IPS-18a (cell line): ENCODE data around the gene ATG7.
A peak's percentile ranks its signal among the peaks of the same experiment; 100 is the strongest.
"Not testable (repeated sequence)": the region's sequence is repeated elsewhere in the genome, so short reads cannot be mapped to it uniquely, and the experiment has no call there.

Experiments used
- H3K27ac ChIP-seq: one replicate; pipeline ENCODE4 v1.5.1; 2013; ENCODE audit warnings: low read length
- H3K27me3 ChIP-seq: one replicate; pipeline ENCODE4 v1.6.1; 2013; ENCODE audit warnings: mild to moderate bottlenecking, low read length; ENCODE audit not compliant: control insufficient read depth, insufficient read depth
- H3K36me3 ChIP-seq: one replicate; pipeline ENCODE4 v1.6.1; 2013; ENCODE audit warnings: low read depth, low read length; ENCODE audit not compliant: control insufficient read depth
- H3K4me1 ChIP-seq: one replicate; pipeline ENCODE4 v1.6.1; 2013; ENCODE audit warnings: low read depth, low read length; ENCODE audit not compliant: control insufficient read depth
- H3K4me3 ChIP-seq: one replicate; pipeline ENCODE4 v1.5.1; 2013; ENCODE audit warnings: low read length
- H3K9ac ChIP-seq: one replicate; pipeline ENCODE4 v1.6.1; 2013; ENCODE audit warnings: mild to moderate bottlenecking, low read length, moderate library complexity
- H3K9me3 ChIP-seq: one replicate; pipeline ENCODE4 v1.6.1; 2013; ENCODE audit warnings: low read depth, low read length; ENCODE audit not compliant: control insufficient read depth

The ATG7 gene

DNA sequence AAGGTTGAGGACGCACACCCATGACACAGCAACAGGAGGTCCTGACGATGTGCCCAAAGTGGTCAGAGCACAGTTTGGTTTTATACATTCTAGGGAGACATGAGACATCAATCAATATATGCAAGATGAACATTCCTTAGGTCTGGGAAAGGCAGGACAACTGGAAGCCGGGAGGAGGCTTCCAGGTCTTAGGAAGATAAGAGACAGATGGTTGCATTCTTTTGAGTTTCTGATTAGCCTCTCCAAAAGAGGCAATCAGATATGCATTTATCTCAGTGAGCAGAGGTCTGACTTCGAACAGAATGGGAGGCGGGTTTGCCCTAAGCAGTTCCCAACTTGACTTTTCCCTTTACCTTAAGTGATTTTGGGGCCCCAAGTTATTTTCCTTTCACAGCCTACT is 16.7 kb upstream of the ATG7 start:
- not testable (repeated sequence) for H3K9me3 ChIP-seq, H3K27ac ChIP-seq, H3K4me1 ChIP-seq, H3K36me3 ChIP-seq, H3K27me3 ChIP-seq, H3K9ac ChIP-seq, H3K4me3 ChIP-seq

DNA sequence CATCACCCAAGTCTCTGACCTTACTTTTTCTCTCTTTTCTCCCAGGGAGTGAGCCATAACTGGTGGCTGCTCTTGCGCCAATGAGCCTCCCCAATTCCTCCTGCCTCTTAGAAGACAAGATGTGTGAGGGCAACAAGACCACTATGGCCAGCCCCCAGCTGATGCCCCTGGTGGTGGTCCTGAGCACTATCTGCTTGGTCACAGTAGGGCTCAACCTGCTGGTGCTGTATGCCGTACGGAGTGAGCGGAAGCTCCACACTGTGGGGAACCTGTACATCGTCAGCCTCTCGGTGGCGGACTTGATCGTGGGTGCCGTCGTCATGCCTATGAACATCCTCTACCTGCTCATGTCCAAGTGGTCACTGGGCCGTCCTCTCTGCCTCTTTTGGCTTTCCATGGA is 13.2 kb upstream of the ATG7 start:
- H3K4me3 ChIP-seq: no peak overlapping the region
- no peaks in the 10 kb centered on the region for H3K36me3 ChIP-seq
- no peak overlapping the region for H3K9ac ChIP-seq
- no peaks in the 10 kb centered on the region for H3K9me3 ChIP-seq
- peaks cover 1% of the 10 kb centered on the region for H3K27me3 ChIP-seq
- H3K27ac ChIP-seq: no peak overlapping the region
- no peaks in the 10 kb centered on the region for H3K4me1 ChIP-seq

DNA sequence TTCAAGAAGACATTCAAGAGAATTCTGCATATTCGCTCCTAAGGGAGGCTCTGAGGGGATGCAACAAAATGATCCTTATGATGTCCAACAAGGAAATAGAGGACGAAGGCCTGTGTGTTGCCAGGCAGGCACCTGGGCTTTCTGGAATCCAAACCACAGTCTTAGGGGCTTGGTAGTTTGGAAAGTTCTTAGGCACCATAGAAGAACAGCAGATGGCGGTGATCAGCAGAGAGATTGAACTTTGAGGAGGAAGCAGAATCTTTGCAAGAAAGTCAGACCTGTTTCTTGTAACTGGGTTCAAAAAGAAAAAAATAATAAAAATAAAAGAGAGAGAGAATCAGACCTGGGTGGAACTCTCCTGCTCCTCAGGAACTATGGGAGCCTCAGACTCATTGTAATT is 11.7 kb upstream of the ATG7 start:
- no peak overlapping the region for H3K4me3 ChIP-seq
- H3K9me3 ChIP-seq: no peaks in the 10 kb centered on the region
- no peaks in the 10 kb centered on the region for H3K36me3 ChIP-seq

DNA sequence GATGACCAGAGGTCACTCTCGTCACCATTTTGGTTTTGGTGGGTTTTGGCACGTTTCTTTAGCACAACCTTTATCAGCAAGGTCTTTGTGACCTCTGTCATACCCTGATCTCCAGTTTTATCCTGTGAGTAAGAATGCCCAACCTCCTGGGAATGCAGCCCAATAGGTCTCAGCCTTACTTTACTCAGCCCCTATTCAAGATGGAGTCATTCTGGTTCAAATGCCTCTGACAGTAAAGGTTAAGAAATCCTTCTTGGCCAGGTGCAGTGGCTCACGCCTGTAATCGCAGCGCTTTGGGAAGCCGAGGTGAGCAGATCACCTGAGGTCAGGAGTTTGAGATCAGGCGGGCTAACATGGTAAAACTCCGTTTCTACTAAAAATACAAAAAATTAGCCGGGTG is 3.2 kb upstream of the ATG7 start:
- Histone ChIP-seq H3K27me3 (peaks cover 4% of the 10 kb centered on the region), H3K9me3 (no peaks in the 10 kb centered on the region), H3K4me1 (peaks cover 9% of the 10 kb centered on the region), H3K9ac (no peak overlapping the region), H3K27ac (no peak overlapping the region), H3K36me3 (no peaks in the 10 kb centered on the region), H3K4me3 (no peak overlapping the region)

More for the DNA sequence above, 11.7 kb upstream of the ATG7 start:
- Histone ChIP-seq H3K4me1 (no peaks in the 10 kb centered on the region), H3K27me3 (peaks cover 6% of the 10 kb centered on the region), H3K9ac (no peak overlapping the region), H3K27ac (no peak overlapping the region)

DNA sequence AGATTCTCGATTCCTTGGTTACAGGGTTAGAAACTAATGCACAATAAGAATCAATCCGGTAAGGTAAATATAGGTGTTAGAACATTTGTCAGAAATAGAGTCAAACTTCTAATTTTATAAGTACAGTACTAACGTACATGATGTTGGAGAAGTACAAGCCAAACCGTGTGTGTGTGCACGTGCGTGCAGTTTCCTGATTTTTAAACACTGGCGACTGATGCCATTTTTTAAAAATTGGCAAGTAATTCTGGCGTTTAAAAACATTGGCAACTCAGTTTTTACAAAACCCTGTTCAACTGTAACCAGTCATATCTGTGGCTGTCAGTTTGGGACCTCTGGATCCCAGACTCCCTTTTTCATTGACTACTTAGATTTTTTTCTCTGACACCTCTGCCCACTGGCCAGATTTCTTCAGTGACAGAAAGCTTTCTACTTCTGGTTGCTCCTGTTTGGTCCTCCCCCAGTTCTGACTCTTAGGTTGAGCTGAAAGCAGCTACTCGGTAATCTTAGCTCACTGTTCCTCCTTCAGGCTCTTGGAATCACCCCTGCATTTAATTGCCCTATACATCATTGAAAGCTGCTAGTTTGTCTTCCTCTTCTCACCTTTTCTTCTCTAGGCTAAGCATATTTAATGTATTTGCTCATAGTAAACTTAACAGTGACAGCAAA is 843 bp downstream of the ATG7 start:
- H3K27ac ChIP-seq: peak overlapping the region; percentile 75
- peak overlapping the region; percentile 94 for H3K4me3 ChIP-seq
- peak overlapping the region; percentile 83 for H3K9ac ChIP-seq
- peaks cover 9% of the 10 kb centered on the region for H3K4me1 ChIP-seq
- no peaks in the 10 kb centered on the region for H3K9me3 ChIP-seq
- H3K27me3 ChIP-seq: no peaks in the 10 kb centered on the region
- H3K36me3 ChIP-seq: no peaks in the 10 kb centered on the region

DNA sequence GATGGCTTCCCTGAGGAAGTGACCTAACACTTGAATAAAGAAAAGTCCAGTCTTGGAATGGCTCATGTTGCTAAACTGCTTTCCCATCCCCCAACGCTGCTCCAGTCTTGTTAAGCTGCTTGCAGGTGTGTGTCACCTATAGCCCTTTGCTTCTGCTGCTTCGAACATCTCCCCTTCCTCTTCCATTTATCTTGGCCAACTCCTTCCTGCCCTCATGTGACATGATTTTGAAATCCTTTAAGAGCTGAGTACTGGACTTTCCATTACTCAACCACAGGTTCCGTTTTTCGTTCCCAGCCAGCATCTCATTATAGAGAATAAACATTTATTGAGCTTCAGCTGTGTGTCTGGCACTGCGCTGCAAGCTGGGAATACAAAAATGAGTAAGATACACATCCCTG is 1.7 kb downstream of the ATG7 start:
- Histone ChIP-seq H3K9me3 (no peaks in the 10 kb centered on the region), H3K36me3 (no peaks in the 10 kb centered on the region), H3K27ac (no peak overlapping the region), H3K27me3 (no peaks in the 10 kb centered on the region), H3K9ac (no peak overlapping the region), H3K4me1 (peaks cover 9% of the 10 kb centered on the region), H3K4me3 (no peak overlapping the region)

DNA sequence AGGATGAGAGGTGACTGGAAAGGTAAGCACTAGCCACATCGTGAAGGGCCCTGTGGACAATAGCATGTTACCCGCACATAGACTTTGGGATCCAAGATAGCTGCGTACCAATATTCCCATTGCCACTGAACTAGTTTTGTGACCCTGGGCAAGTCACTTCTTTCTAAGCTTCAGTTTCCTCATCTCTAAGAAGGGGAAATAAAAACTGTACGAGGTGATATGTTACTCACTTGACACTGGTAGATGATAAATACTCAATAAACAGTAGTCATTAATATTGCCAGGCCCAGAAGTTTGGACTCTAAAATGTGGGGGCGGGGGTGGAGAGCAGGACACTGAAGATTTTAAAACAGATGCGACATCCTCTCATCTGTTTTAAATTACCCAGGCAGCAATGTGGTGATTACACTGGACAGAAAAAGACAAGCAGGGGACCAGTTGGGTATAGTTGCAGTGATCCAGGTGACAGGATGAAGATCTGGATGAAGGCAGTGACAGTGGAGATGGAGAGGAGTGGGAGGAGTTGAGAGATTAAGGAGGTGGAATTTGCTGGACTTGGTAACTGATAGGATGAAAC is 2.5 kb downstream of the ATG7 start:
- peaks cover 9% of the 10 kb centered on the region for H3K4me1 ChIP-seq
- H3K4me3 ChIP-seq: no peak overlapping the region
- no peaks in the 10 kb centered on the region for H3K36me3 ChIP-seq
- H3K9ac ChIP-seq: no peak overlapping the region
- H3K27me3 ChIP-seq: no peaks in the 10 kb centered on the region
- H3K9me3 ChIP-seq: no peaks in the 10 kb centered on the region
- H3K27ac ChIP-seq: no peak overlapping the region

DNA sequence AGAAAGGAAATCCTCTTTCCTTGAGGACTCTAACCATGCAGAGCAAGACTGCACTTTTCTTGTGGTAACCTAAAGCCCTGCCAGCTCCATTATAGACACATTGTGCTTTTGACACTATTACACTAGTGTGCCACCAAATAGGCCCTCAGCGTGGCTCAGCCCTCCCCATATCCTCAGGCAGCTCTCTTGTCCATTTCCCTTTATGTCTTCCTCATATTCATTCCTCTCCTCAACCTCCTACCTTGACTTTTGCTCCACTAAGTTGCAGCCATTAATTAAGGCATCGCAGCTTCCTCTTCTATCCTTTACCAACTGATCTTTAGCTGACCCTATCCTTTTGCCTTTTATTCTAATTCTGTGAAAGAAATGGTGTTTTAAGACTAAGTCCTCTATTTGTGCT is 3.7 kb downstream of the ATG7 start:
- H3K27me3 ChIP-seq: no peaks in the 10 kb centered on the region
- no peak overlapping the region for H3K27ac ChIP-seq
- H3K9ac ChIP-seq: no peak overlapping the region
- no peak overlapping the region for H3K4me3 ChIP-seq
- H3K36me3 ChIP-seq: no peaks in the 10 kb centered on the region
- H3K4me1 ChIP-seq: peaks cover 9% of the 10 kb centered on the region
- H3K9me3 ChIP-seq: no peaks in the 10 kb centered on the region

DNA sequence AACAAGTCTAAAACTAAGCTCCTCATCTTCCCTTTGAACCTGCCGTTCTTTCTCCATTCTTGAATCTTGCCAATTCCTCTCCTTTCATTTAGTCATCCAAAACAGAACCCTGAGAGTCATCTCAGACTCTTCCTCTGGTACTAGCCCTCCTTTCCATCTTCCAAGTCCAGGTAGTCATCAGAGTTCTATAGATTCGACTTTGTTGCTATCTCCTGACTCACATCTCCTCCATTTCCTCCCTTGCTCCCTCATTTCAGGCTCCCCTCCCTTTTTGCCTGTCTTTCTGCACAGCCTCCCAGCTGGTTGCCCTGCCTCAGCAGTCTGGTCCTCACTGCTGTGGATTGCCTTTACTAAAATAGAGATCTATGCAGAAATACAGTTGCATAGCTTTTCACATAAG is 4.7 kb downstream of the ATG7 start:
- Histone ChIP-seq H3K4me1 (peaks cover 5% of the 10 kb centered on the region), H3K36me3 (no peaks in the 10 kb centered on the region), H3K27me3 (no peaks in the 10 kb centered on the region), H3K9me3 (no peaks in the 10 kb centered on the region), H3K9ac (no peak overlapping the region), H3K4me3 (no peak overlapping the region), H3K27ac (no peak overlapping the region)

DNA sequence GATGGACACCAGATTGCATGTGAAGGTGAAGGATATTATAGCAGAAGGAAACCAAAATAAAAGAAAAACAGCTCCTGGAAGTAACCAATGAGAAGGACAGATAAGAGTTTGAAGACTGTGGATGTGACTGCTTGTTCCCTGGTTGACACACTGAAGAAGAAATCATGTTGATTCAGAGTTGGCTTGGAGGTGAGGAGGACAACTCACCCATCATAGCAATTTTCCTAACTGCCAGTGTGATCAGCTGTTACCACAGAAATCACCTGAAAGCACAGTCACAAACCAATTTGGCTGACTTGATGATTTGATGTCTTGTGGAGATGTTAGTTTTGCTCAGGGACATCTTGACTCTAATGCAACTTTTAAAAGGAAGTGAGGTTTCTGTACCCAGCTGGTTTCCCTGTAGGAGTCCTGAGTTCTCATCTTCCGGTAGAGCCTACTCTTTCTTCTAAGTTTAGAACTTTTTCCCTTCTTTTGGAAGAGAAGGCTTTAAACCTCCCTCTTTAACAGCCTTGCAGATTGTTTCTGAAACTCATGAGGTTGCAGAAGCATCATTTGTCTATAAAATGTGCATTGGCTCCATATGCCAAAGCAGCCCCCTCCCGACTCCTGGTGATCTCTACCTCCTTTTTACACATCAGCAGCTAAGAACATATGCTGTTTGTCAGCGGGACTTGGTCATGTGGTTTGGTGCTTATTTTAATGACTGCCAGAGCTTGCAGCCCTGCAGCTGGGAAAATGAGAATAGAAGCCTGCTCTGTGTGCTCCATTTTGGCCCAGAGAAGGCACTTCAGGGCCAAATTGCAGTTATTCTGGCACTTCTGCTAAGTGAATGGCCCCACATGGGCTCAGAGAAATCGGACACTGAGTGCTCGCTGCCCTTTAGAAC is 10.3 kb downstream of the ATG7 start:
- H3K9ac ChIP-seq: no peak overlapping the region
- H3K27me3 ChIP-seq: no peaks in the 10 kb centered on the region
- no peaks in the 10 kb centered on the region for H3K36me3 ChIP-seq
- H3K4me1 ChIP-seq: no peaks in the 10 kb centered on the region
- no peak overlapping the region for H3K4me3 ChIP-seq
- H3K9me3 ChIP-seq: no peaks in the 10 kb centered on the region
- no peak overlapping the region for H3K27ac ChIP-seq

DNA sequence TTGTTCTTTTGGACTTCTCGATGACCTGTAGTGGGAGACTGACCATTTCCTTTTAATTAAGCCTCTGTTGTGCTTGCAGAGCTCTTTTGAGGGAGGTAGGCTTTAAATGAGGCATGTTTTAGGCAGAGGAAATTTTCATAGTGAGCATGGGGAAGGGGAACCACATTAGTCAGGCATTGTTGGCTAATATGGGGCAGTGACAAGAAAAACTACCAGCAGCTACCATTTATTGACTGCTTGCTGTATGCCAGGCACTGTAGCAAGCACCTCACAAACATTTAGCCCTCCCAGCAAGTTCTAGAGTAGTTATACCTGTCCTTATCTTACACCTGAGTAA is 10.9 kb downstream of the ATG7 start:
- Histone ChIP-seq H3K9me3 (no peaks in the 10 kb centered on the region), H3K4me3 (no peak overlapping the region), H3K27ac (no peak overlapping the region), H3K27me3 (no peaks in the 10 kb centered on the region), H3K9ac (no peak overlapping the region), H3K36me3 (no peaks in the 10 kb centered on the region), H3K4me1 (no peaks in the 10 kb centered on the region)

DNA sequence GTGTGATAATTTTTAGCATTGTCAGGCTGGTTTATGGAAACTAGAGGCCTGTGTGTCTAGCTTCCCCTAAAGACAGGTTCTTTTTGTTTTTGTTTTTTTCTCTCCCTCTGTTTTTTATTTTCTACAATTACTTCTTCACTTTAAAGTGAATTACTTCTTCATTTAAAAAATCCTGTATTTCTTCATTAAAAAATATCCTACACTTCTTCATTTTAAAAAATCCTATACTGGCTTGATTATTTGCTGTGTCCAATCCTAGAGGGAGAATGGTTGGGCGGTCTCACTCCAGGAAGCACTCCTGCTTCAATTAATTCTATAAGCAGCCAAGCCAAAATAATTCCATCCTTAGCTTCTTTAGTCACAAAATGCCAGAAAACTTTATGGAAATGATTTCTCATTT is 11.8 kb downstream of the ATG7 start:
- Histone ChIP-seq H3K9ac (no peak overlapping the region), H3K9me3 (no peaks in the 10 kb centered on the region), H3K27ac (no peak overlapping the region), H3K4me1 (no peaks in the 10 kb centered on the region), H3K27me3 (no peaks in the 10 kb centered on the region), H3K36me3 (no peaks in the 10 kb centered on the region), H3K4me3 (no peak overlapping the region)
